Measurements from ENCODE around the gene CBFB.
"Not testable (repeated sequence)": the region's sequence is repeated elsewhere in the genome, so short reads cannot be mapped to it uniquely, and the experiment has no call there.

The CBFB gene

DNA sequence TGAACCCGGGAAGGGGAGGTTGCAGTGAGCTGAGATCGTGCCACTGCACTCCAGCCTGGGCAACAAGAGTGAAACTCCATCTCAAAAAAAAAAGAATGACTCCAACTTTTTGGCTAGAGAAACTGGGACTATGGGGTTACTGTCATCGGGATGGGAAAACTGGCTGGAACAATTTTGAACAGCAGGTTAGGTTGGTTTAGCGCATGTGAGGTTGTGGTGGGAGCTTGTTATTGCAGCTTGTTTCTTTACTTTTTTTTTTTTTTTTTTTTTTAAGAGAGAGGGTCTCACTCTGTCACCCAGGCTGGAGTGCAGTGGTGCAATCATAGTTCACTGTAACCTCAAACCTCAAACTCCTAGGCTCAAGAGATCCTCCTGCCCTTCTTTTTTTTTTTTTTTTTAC is 12.6 kb downstream of the CBFB start:
- Mint-ChIP-seq H3K36me3 (ENCODE audit: low read depth) (peaks cover 53% of the 10 kb centered on the region), H3K4me1 (ENCODE audit: low read depth) (peaks cover 41% of the 10 kb centered on the region), H3K27ac (peak overlapping the region; percentile 26)
- not testable (repeated sequence) for DNase-seq (ENCODE audit: low spot score); H3K9me3 Mint-ChIP-seq; H3K4me3 Mint-ChIP-seq; H3K27me3 Mint-ChIP-seq (ENCODE audit: low read depth)

DNA sequence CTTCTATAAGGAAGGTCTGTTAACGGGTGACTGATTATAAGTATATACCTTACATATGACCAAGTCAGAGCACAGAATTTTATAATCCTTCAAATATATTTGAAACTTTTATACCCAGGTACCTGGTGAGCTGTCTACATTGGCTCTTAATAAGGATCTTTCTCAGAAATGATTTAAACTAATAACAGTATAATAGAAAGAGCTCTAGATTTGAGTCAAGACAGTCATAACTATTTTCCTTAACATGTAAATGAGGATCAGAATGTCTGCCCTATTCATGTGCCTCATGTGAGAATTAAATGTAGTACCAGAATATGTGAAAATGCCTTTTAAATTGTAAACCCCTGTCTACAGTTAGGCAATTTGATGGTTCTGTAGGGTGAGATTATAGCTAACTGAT is 14.5 kb downstream of the CBFB start:
- no peak for DNase-seq (ENCODE audit: low spot score)
- no peak overlapping the region for H3K4me3 Mint-ChIP-seq
- H3K27me3 Mint-ChIP-seq (ENCODE audit: low read depth) = no peaks in the 10 kb centered on the region
- H3K4me1 Mint-ChIP-seq (ENCODE audit: low read depth) = peaks cover 43% of the 10 kb centered on the region
- peak overlapping the region; percentile 18 for H3K27ac Mint-ChIP-seq
- peaks cover 51% of the 10 kb centered on the region for H3K36me3 Mint-ChIP-seq (ENCODE audit: low read depth)
- no peaks in the 10 kb centered on the region for H3K9me3 Mint-ChIP-seq

- Mint-ChIP-seq H3K36me3 (ENCODE audit: low read depth) (peaks cover 29% of the 10 kb centered on the region), H3K4me3 (no peak overlapping the region), H3K27me3 (ENCODE audit: low read depth) (no peaks in the 10 kb centered on the region), H3K4me1 (ENCODE audit: low read depth) (peaks cover 46% of the 10 kb centered on the region), H3K27ac (no peak overlapping the region), H3K9me3 (no peaks in the 10 kb centered on the region)
- no peak for DNase-seq (ENCODE audit: low spot score)
Measured at GRCh38 chr16:67050796-67051195, 21.8 kb downstream of the CBFB start.

DNA sequence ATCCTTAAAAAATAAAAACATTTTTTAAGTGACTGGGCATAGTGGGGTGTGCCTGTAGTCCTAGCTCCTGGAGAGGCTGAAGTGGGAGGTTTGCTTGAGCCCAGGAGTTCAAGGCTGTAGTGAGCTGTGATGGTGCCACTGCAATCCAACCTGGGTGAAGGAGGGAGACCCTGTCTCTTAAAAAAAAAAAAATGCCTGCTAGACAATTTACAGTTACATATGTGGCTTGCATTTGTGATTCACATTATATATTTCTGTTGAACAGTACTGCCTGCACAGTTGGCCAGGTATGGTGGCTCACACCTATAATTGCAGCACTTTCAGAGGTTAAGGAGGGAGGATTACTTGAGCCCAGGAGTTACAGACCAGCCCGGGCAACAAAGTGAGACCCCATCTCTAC is 23.4 kb downstream of the CBFB start:
- H3K27me3 Mint-ChIP-seq (ENCODE audit: low read depth) = no peaks in the 10 kb centered on the region

GRCh38 chr16:67053767-67054334 is 24.9 kb downstream of the CBFB start:
- Mint-ChIP-seq H3K4me3 (peak overlapping the region; percentile 75), H3K36me3 (ENCODE audit: low read depth) (peaks cover 31% of the 10 kb centered on the region), H3K27ac (peak overlapping the region; percentile 83), H3K9me3 (no peaks in the 10 kb centered on the region), H3K27me3 (ENCODE audit: low read depth) (no peaks in the 10 kb centered on the region), H3K4me1 (ENCODE audit: low read depth) (peaks cover 46% of the 10 kb centered on the region)
- DNase-seq (ENCODE audit: low spot score) = no peak

More for the DNA sequence above, 23.4 kb downstream of the CBFB start:
- Mint-ChIP-seq H3K36me3 (ENCODE audit: low read depth) (peaks cover 27% of the 10 kb centered on the region), H3K4me3 (peak overlapping the region; percentile 75), H3K9me3 (no peaks in the 10 kb centered on the region), H3K27ac (peak overlapping the region; percentile 83), H3K4me1 (ENCODE audit: low read depth) (peaks cover 46% of the 10 kb centered on the region)
- no peak for DNase-seq (ENCODE audit: low spot score)

DNA sequence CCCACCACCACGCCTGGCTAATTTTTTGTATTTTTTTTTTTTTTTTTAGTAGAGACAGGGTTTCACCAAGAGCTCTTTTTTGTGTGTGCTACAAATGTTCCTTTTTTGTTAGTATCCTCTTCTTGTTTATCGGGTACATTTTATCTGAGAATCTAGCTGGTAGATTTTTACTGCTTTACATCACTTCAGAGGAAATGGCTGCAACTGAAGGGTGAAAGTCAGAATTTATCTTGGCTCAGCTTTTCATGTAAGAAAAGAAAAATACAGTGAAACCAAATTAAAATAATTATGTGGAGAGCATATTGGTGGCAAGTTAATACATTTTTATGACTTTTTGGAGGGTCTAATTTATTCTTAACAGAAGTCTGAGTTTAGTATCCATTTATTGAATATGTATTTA is 26.0 kb downstream of the CBFB start:
- Mint-ChIP-seq H3K4me3 (peak overlapping the region; percentile 75), H3K4me1 (ENCODE audit: low read depth) (peaks cover 52% of the 10 kb centered on the region), H3K36me3 (ENCODE audit: low read depth) (peaks cover 40% of the 10 kb centered on the region), H3K9me3 (no peaks in the 10 kb centered on the region), H3K27me3 (ENCODE audit: low read depth) (no peaks in the 10 kb centered on the region), H3K27ac (peak overlapping the region; percentile 83)
- no peak for DNase-seq (ENCODE audit: low spot score)

DNA sequence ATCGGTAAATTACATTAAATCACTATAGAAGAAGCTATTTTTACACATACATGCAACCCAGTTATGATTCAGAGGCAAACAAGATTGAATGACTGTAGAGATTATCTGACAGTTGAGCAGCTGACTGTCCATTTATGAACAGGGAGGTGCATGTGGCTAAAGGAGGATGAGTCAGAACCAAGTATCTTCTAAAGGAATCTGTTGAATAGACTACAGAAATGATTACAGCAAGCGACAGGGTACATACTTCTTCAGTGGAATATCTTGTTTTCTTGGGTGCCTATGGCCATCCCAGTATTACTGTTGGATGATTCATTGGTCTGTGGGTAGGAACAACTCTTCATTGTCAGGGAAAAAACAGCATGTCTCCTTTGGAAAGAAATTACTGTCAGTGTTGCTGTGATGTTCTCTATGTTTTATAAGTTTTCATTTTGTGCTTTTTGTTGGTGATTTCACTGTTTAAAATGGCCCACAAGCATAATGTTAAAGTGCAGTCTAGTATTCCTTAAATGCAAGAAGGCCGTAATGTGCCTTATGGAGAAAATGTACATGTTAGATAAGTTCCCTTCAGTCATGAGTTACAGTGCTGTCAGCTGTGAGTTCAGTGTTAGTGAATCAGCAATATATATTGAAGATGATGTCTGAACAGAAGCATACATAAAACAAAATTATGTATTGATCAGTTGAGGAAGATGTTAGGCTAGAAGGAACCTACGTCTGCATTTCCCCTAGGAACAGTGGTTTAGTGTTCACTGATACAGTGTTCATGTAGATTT is 27.0 kb downstream of the CBFB start:
- no peaks in the 10 kb centered on the region for H3K9me3 Mint-ChIP-seq
- peaks cover 51% of the 10 kb centered on the region for H3K4me1 Mint-ChIP-seq (ENCODE audit: low read depth)
- peak overlapping the region; percentile 75 for H3K4me3 Mint-ChIP-seq
- H3K36me3 Mint-ChIP-seq (ENCODE audit: low read depth) = peaks cover 49% of the 10 kb centered on the region
- DNase-seq (ENCODE audit: low spot score) = peak; percentile 65
- H3K27me3 Mint-ChIP-seq (ENCODE audit: low read depth) = no peaks in the 10 kb centered on the region
- H3K27ac Mint-ChIP-seq = peak overlapping the region; percentile 90

- Mint-ChIP-seq H3K27me3 (ENCODE audit: low read depth) (no peaks in the 10 kb centered on the region), H3K27ac (peak overlapping the region; percentile 29), H3K9me3 (no peaks in the 10 kb centered on the region), H3K4me3 (peak overlapping the region; percentile 48), H3K4me1 (ENCODE audit: low read depth) (peaks cover 19% of the 10 kb centered on the region), H3K36me3 (ENCODE audit: low read depth) (peaks cover 40% of the 10 kb centered on the region)
- no peak for DNase-seq (ENCODE audit: low spot score)
Measured at GRCh38 chr16:67063008-67063407, 34.1 kb downstream of the CBFB start.

- H3K27ac Mint-ChIP-seq = no peak overlapping the region
- no peak overlapping the region for H3K4me3 Mint-ChIP-seq
- no peaks in the 10 kb centered on the region for H3K9me3 Mint-ChIP-seq
- DNase-seq (ENCODE audit: low spot score) = no peak
- H3K36me3 Mint-ChIP-seq (ENCODE audit: low read depth) = peaks cover 31% of the 10 kb centered on the region
- no peaks in the 10 kb centered on the region for H3K27me3 Mint-ChIP-seq (ENCODE audit: low read depth)
- peaks cover 3% of the 10 kb centered on the region for H3K4me1 Mint-ChIP-seq (ENCODE audit: low read depth)
Measured at GRCh38 chr16:67068212-67068753, 39.3 kb downstream of the CBFB start.

- Mint-ChIP-seq H3K27me3 (ENCODE audit: low read depth) (no peaks in the 10 kb centered on the region), H3K4me1 (ENCODE audit: low read depth) (no peaks in the 10 kb centered on the region), H3K9me3 (no peaks in the 10 kb centered on the region), H3K4me3 (no peak overlapping the region), H3K36me3 (ENCODE audit: low read depth) (peaks cover 40% of the 10 kb centered on the region), H3K27ac (no peak overlapping the region)
- DNase-seq (ENCODE audit: low spot score) = no peak
Measured at GRCh38 chr16:67071476-67072048, 42.6 kb downstream of the CBFB start.

- no peak overlapping the region for H3K27ac Mint-ChIP-seq
- H3K4me3 Mint-ChIP-seq = no peak overlapping the region
- H3K9me3 Mint-ChIP-seq = no peaks in the 10 kb centered on the region
- no peaks in the 10 kb centered on the region for H3K27me3 Mint-ChIP-seq (ENCODE audit: low read depth)
- H3K4me1 Mint-ChIP-seq (ENCODE audit: low read depth) = peaks cover 2% of the 10 kb centered on the region
- no peak for DNase-seq (ENCODE audit: low spot score)
- peaks cover 40% of the 10 kb centered on the region for H3K36me3 Mint-ChIP-seq (ENCODE audit: low read depth)
Measured at GRCh38 chr16:67075331-67075730, 46.4 kb downstream of the CBFB start.

DNA sequence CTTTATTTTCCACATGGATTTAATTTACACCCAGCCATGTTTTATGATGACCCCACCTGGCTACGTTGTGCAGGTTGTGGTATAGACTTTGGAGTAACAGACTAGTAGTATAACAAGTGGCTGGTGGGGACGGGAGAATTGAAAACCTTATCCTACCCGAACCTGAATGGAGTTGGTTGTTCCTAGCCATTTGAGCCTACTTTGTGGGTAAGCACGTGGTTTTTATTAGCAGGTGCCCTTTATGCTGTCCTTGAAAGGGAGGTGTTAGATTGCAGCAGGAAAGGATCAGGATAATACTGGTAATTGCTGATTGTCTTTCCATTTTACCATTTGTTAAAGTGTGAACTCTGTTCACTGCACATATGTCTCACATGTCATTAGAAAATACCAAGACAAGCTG is 48.9 kb downstream of the CBFB start:
- no peaks in the 10 kb centered on the region for H3K27me3 Mint-ChIP-seq (ENCODE audit: low read depth)
- H3K36me3 Mint-ChIP-seq (ENCODE audit: low read depth) = peaks cover 42% of the 10 kb centered on the region
- H3K4me3 Mint-ChIP-seq = no peak overlapping the region
- no peaks in the 10 kb centered on the region for H3K9me3 Mint-ChIP-seq
- H3K27ac Mint-ChIP-seq = no peak overlapping the region
- DNase-seq (ENCODE audit: low spot score) = no peak
- peaks cover 6% of the 10 kb centered on the region for H3K4me1 Mint-ChIP-seq (ENCODE audit: low read depth)

GRCh38 chr16:67082100-67082499 is 53.2 kb downstream of the CBFB start:
- H3K27me3 Mint-ChIP-seq (ENCODE audit: low read depth) = no peaks in the 10 kb centered on the region
- no peak overlapping the region for H3K4me3 Mint-ChIP-seq

GRCh38 chr16:67082891-67083290 is 53.9 kb downstream of the CBFB start:
- no peak for DNase-seq (ENCODE audit: low spot score)
- peaks cover 13% of the 10 kb centered on the region for H3K4me1 Mint-ChIP-seq (ENCODE audit: low read depth)
- no peak overlapping the region for H3K27ac Mint-ChIP-seq
- H3K36me3 Mint-ChIP-seq (ENCODE audit: low read depth) = peaks cover 36% of the 10 kb centered on the region
- no peaks in the 10 kb centered on the region for H3K9me3 Mint-ChIP-seq
- H3K27me3 Mint-ChIP-seq (ENCODE audit: low read depth) = no peaks in the 10 kb centered on the region
- no peak overlapping the region for H3K4me3 Mint-ChIP-seq

More at GRCh38 chr16:67082100-67082499, 53.2 kb downstream of the CBFB start:
- Mint-ChIP-seq H3K36me3 (ENCODE audit: low read depth) (peaks cover 43% of the 10 kb centered on the region), H3K4me1 (ENCODE audit: low read depth) (peaks cover 13% of the 10 kb centered on the region), H3K27ac (no peak overlapping the region), H3K9me3 (no peaks in the 10 kb centered on the region)
- DNase-seq (ENCODE audit: low spot score) = no peak
